Transverse colon (tissue), 4 donors: ENCODE results near the gene CD101.

Experiments used
- EP300 ChIP-seq: sonication (generic); formaldehyde crosslinking; IDR thresholded peaks from one replicate; pipeline ENCODE4 v1.6.1; 2017; ENCODE audit warnings: antibody characterized with exemption, low read depth
- POLR2A ChIP-seq: fragments of 450-650 bp; IDR thresholded peaks from one replicate; pipeline ENCODE4 v1.6.1; 2016; ENCODE audit warnings: antibody characterized with exemption, mild to moderate bottlenecking, moderate library complexity
- POLR2AphosphoS5 ChIP-seq, 3 donors: sonication (generic); formaldehyde crosslinking; IDR thresholded peaks; one replicate each; pipeline ENCODE4 v1.6.1; 2016; ENCODE audit warnings: antibody characterized with exemption in 3 of 3
- TF ChIP-seq, protein P1 (sequence below), 5 experiments: fragments of 200-600 bp in 3 of 5; fragments of 450-650 bp in 2 of 5; sonication (generic) in 3 of 5; IDR thresholded peaks; 1 replicate in 2 of 5; 2 replicates in 3 of 5; pipeline ENCODE4 v1.5.1; 2016 to 2017; ENCODE audit warnings: antibody characterized with exemption in 5 of 5, inconsistent platforms in 3 of 5, mild to moderate bottlenecking in 2 of 5, moderate library complexity in 1 of 5

DNA sequence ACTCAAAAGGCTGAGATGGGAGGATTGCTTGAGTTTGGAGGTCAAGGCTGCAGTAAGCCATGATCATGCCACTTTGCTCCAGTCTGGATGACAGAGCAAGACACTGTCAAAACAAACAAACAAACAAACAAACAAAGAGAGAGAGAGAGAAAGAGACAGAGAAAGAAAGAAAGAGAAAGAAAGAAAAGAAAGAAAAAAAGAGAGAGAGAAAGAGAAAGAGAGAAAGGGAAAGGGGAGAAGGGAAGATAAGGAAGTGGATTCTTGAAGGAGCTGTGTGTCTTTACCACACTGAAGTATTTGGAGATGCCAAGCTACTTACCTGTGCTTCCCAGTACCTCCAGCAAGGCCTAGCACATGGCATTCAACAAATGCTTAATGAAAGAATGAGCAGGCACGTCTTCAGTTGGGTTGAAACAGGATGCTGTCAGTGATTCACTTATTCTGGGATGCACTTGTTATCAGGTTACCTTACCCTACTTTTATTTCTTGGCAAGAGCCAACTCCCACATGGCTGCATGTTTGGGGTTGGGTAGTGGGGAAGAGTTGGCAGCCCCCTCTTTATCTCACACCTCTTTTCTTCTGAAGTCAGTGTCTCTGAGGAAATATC, 28.8 kb downstream of the CD101 start:
- TF ChIP-seq POLR2A (no peak), POLR2AphosphoS5 (IDR thresholded peaks at IDR 0.05) (no peak), EP300 (no peak)
- TF ChIP-seq, protein P1, sequence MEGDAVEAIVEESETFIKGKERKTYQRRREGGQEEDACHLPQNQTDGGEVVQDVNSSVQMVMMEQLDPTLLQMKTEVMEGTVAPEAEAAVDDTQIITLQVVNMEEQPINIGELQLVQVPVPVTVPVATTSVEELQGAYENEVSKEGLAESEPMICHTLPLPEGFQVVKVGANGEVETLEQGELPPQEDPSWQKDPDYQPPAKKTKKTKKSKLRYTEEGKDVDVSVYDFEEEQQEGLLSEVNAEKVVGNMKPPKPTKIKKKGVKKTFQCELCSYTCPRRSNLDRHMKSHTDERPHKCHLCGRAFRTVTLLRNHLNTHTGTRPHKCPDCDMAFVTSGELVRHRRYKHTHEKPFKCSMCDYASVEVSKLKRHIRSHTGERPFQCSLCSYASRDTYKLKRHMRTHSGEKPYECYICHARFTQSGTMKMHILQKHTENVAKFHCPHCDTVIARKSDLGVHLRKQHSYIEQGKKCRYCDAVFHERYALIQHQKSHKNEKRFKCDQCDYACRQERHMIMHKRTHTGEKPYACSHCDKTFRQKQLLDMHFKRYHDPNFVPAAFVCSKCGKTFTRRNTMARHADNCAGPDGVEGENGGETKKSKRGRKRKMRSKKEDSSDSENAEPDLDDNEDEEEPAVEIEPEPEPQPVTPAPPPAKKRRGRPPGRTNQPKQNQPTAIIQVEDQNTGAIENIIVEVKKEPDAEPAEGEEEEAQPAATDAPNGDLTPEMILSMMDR (IDR thresholded peaks at IDR 0.05), result no peak
